ENCODE measurements around the gene SAMD4B. TPM values are rescaled to one million over a fixed set of nuclear protein-coding genes. Genes with fewer than 3 reads are reported as not detected.

SAMD4B gene
- total and polyA plus RNA-seq, 2 of the 8 experiments (the other 6 are each of a cell fraction or from before 2014, with no cell fraction given): 137 to 158 TPM

DNA sequence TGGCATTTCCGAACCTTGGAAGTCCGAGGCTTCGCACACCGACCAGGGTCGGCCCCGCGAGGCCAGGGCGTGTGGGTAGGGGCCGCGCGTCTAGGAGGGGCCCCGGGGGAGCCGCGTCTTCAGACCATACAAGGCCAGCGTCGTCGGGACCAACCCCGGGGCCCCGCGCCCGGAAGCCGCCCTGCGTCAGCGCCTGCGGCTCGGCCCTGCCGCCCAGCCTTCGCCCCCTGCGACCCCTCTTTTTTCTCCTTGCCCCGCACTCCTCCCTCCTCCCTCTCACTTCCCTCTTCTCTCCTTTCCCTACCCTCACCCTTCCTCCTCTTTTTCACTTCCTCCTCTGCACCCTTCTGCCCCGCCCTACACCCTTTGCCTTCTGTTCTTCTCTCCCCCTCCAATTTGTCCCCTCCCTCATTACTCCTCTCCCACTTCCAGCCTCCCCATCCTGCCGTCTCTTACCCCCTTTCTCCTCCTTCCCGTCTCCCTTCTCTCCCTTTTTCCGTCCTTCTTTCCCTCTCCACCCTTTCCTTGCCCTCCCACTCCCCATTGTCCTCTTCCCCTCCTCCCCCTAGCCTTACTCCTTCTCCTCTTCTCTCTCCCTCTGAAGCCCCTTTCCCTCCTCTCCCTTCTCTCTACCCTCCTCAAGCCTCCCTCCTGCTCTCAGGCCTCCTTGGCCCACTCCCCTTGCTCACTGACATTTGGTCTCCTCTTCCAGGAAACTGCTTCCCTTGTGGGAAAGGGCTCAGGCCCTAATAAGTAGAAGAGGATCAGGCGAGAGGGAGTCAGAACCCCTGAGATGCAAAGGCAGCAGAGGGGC is 68.0 kb downstream of the SAMD4B start (continued):
- TF ChIP-seq, protein P1, sequence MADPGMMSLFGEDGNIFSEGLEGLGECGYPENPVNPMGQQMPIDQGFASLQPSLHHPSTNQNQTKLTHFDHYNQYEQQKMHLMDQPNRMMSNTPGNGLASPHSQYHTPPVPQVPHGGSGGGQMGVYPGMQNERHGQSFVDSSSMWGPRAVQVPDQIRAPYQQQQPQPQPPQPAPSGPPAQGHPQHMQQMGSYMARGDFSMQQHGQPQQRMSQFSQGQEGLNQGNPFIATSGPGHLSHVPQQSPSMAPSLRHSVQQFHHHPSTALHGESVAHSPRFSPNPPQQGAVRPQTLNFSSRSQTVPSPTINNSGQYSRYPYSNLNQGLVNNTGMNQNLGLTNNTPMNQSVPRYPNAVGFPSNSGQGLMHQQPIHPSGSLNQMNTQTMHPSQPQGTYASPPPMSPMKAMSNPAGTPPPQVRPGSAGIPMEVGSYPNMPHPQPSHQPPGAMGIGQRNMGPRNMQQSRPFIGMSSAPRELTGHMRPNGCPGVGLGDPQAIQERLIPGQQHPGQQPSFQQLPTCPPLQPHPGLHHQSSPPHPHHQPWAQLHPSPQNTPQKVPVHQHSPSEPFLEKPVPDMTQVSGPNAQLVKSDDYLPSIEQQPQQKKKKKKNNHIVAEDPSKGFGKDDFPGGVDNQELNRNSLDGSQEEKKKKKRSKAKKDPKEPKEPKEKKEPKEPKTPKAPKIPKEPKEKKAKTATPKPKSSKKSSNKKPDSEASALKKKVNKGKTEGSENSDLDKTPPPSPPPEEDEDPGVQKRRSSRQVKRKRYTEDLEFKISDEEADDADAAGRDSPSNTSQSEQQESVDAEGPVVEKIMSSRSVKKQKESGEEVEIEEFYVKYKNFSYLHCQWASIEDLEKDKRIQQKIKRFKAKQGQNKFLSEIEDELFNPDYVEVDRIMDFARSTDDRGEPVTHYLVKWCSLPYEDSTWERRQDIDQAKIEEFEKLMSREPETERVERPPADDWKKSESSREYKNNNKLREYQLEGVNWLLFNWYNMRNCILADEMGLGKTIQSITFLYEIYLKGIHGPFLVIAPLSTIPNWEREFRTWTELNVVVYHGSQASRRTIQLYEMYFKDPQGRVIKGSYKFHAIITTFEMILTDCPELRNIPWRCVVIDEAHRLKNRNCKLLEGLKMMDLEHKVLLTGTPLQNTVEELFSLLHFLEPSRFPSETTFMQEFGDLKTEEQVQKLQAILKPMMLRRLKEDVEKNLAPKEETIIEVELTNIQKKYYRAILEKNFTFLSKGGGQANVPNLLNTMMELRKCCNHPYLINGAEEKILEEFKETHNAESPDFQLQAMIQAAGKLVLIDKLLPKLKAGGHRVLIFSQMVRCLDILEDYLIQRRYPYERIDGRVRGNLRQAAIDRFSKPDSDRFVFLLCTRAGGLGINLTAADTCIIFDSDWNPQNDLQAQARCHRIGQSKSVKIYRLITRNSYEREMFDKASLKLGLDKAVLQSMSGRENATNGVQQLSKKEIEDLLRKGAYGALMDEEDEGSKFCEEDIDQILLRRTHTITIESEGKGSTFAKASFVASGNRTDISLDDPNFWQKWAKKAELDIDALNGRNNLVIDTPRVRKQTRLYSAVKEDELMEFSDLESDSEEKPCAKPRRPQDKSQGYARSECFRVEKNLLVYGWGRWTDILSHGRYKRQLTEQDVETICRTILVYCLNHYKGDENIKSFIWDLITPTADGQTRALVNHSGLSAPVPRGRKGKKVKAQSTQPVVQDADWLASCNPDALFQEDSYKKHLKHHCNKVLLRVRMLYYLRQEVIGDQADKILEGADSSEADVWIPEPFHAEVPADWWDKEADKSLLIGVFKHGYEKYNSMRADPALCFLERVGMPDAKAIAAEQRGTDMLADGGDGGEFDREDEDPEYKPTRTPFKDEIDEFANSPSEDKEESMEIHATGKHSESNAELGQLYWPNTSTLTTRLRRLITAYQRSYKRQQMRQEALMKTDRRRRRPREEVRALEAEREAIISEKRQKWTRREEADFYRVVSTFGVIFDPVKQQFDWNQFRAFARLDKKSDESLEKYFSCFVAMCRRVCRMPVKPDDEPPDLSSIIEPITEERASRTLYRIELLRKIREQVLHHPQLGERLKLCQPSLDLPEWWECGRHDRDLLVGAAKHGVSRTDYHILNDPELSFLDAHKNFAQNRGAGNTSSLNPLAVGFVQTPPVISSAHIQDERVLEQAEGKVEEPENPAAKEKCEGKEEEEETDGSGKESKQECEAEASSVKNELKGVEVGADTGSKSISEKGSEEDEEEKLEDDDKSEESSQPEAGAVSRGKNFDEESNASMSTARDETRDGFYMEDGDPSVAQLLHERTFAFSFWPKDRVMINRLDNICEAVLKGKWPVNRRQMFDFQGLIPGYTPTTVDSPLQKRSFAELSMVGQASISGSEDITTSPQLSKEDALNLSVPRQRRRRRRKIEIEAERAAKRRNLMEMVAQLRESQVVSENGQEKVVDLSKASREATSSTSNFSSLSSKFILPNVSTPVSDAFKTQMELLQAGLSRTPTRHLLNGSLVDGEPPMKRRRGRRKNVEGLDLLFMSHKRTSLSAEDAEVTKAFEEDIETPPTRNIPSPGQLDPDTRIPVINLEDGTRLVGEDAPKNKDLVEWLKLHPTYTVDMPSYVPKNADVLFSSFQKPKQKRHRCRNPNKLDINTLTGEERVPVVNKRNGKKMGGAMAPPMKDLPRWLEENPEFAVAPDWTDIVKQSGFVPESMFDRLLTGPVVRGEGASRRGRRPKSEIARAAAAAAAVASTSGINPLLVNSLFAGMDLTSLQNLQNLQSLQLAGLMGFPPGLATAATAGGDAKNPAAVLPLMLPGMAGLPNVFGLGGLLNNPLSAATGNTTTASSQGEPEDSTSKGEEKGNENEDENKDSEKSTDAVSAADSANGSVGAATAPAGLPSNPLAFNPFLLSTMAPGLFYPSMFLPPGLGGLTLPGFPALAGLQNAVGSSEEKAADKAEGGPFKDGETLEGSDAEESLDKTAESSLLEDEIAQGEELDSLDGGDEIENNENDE (IDR thresholded peaks at IDR 0.05; ENCODE audit: insufficient replicate concordance, low read length): no peak
- TF ChIP-seq KDM4A (IDR thresholded peaks at IDR 0.05; ENCODE audit: low read depth, low read length, severe bottlenecking) (peak; percentile 48), EP300 (IDR thresholded peaks at IDR 0.05; ENCODE audit: borderline replicate concordance in 1 of 2, low read depth in 2 of 2, low read length in 2 of 2) (no peak), CBX8 (IDR thresholded peaks at IDR 0.05; ENCODE audit: borderline replicate concordance, low read depth, low read length) (no peak), KDM1A (IDR thresholded peaks at IDR 0.05; ENCODE audit: borderline replicate concordance, low read length) (no peak), EZH2 (IDR thresholded peaks at IDR 0.05; ENCODE audit: low read depth, low read length, severe bottlenecking) (no peak), SP4 (IDR thresholded peaks at IDR 0.05; ENCODE audit: low read length) (no peak), SRF (IDR thresholded peaks at IDR 0.05; ENCODE audit: low read depth, low read length) (peak; percentile 56; the same call in 1 of the 2 replicates)
- TF ChIP-seq, protein P2, sequence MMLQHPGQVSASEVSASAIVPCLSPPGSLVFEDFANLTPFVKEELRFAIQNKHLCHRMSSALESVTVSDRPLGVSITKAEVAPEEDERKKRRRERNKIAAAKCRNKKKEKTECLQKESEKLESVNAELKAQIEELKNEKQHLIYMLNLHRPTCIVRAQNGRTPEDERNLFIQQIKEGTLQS (IDR thresholded peaks at IDR 0.05; ENCODE audit: insufficient read depth, low read depth, low read length): no peak

All from H1 (cell line).